ENCODE results near the gene SERPINA10.

DNA sequence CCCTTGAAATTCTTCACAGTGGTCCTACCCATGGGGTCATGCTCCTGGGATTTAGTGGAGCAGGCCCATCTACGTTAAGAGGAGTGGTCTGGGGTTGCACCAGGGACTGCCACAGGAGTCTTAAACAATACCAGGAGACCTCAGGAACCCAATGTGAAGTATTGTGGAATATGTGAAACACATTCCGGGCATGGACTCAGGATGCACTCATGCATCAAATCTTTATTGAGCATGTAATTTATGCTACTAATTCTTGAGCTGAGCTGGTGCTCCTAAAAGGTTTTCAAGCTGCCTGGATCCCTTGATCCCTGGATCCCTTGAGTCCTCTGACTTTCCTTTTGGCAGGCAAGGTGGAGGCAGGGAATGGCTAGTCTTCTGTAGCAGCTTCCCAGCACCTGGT, 8.8 kb downstream of the SERPINA10 start:
- TF ChIP-seq MIER3 (CRISPR knock-in tag; IDR thresholded peaks at IDR 0.05; ENCODE audit: borderline replicate concordance) (no peak), WIZ (CRISPR knock-in tag; IDR thresholded peaks at IDR 0.05) (no peak), HNRNPUL1 (IDR thresholded peaks at IDR 0.05; ENCODE audit: low read depth, low read length) (no peak), NR2F6 (IDR thresholded peaks at IDR 0.05) (no peak), NR2F6 (CRISPR knock-in tag; IDR thresholded peaks at IDR 0.05) (no peak), HDAC6 (IDR thresholded peaks at IDR 0.05; ENCODE audit: low read depth, low read length) (no peak)

All from HepG2 (cell line).